GM08714 (cell line): Measurements from ENCODE around the gene AGAP1.

Experiments
- H3K4me3 ChIP-seq: fragments of 200-500 bp; sonication (Bioruptor generic); 2 replicates; pipeline ENCODE4 v1.5.1; 2014; ENCODE audit warnings: mild to moderate bottlenecking, low read length, inconsistent platforms
- ZNF274 ChIP-seq: IDR thresholded peaks from 2 replicates; pipeline ENCODE4 v1.6.1; 2012; ENCODE audit warnings: mild to moderate bottlenecking, low read depth, low read length

AGAP1 gene

GRCh38 chr2:236164201-236164924 is 670.5 kb downstream of the AGAP1 start:
- H3K4me3 ChIP-seq = no peak overlapping the region

GRCh38 chr2:236164925-236165841 is 671.3 kb downstream of the AGAP1 start:
- no peak for TF ChIP-seq ZNF274
- no peak overlapping the region for H3K4me3 ChIP-seq

More at GRCh38 chr2:236164201-236164924, 670.5 kb downstream of the AGAP1 start:
- TF ChIP-seq ZNF274 = no peak

DNA sequence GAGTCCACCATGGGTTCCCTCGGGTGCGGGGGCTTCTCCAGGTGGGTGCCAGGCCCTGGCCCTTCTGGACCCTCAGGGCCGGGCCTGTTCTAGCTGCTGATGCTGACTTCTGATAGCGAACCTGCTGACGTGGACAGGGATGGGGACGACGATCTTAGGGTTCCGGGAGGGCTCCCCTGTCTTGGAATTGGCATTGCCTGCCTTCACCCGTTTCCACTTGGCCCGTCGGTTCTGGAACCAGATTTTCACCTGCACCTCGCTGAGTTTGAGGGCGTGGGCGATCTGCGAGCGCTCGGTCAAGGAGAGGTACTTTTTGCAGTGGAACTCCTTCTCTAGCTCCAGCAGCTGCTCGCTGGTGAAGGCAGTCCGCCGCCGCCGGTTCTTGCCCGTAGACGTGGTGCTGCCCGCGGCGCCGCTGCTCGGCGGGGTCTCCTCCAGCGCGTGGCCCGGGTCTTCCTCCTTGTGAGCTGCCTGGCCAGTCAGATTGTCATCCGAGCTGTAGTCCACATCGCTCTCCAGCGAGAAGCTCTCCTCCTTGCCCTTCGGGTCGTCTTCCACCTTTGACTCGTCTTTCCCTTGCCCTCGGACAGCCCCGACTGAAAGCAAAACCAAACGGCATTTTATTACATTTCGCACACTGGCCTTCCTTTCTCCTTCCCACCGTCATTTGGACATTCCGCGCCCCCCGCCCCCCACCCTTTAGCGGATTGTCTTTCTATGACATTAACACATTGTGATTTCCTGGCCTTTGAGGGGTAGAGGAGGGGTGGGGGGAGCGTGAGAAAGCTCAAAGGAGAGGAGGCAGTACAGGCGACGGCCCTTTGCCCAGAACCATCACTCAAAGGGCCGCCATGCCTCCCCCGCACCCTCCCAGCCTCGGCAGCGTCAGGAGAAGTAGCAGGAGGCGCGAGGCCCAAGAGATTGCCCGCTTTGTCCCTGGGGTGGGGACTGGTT is 672.3 kb downstream of the AGAP1 start:
- TF ChIP-seq ZNF274 = no peak
- H3K4me3 ChIP-seq = no peak overlapping the region

DNA sequence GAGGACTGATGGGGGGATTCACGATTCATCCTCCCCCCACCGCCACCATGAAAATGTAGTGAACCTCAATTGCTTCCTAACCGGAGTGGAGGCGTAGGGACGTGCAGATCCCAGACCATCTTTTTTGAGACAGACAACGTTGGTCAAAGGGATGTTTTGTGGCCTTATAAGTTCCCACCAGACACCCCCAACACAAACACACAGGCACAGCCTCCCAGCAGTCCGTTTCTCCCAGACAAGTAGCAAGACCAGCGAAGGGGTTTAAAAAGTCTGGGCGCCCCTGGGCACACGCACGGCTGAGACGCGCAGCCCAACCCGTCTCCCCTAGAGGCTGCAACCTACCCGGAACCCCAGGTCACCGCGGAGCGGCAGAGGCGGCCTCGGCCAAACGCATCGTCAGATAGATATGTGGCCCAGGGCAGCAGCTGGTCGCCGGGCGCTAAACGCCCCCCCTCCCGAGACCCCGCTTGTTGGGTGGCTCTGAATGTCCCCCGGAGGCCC is 673.0 kb downstream of the AGAP1 start:
- H3K4me3 ChIP-seq = no peak overlapping the region
- TF ChIP-seq ZNF274 = no peak

GRCh38 chr2:236167297-236168109 is 673.7 kb downstream of the AGAP1 start:
- TF ChIP-seq ZNF274 = no peak
- no peak overlapping the region for H3K4me3 ChIP-seq

GRCh38 chr2:236168110-236169080 is 674.6 kb downstream of the AGAP1 start, which contains the start of gene GBX2:
Gene GBX2, minus strand, starts transcription at chr2:236168386. Its CDS starts 415 bp downstream, at chr2:236167971.
- H3K4me3 ChIP-seq = no peak within 1 kb of the TSS
- no peak for TF ChIP-seq ZNF274

- TF ChIP-seq ZNF274 = no peak
- no peak overlapping the region for H3K4me3 ChIP-seq
Measured at GRCh38 chr2:236169151-236169721, 675.4 kb downstream of the AGAP1 start.

- no peak for TF ChIP-seq ZNF274
- no peak overlapping the region for H3K4me3 ChIP-seq
Measured at GRCh38 chr2:236169741-236170589, 676.1 kb downstream of the AGAP1 start.

- TF ChIP-seq ZNF274 = no peak
- H3K4me3 ChIP-seq = no peak overlapping the region
Measured at GRCh38 chr2:236170590-236171165, 676.8 kb downstream of the AGAP1 start.

- TF ChIP-seq ZNF274 = no peak
- H3K4me3 ChIP-seq = no peak overlapping the region
Measured at GRCh38 chr2:236171181-236171679, 677.4 kb downstream of the AGAP1 start.

DNA sequence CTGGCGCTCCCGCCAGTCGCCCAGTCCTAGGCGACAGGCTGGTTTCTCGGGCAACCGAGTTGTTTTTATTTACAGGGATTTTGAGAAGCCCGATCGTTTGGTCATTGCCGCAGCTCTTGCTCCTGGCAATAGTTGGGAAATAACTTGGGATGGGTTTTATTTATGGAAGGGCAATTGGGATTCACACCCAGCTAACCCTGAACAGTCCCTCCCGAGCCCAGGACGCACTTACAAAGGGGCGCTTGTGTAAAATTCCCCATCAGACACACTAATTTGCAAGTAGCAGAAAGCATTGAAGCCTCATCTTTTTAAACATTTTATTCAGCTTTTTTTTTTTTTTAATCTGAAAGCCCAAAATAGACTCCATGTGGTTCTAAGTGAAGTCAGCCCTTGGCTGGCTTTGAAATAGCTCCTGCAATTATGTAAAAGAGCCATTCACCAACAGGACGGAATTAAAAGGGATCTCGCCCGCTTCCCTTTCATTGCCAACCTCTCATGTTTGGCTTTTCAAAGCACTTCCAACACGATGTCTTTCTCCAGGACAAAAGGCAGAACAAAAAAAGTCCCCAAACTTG is 677.9 kb downstream of the AGAP1 start:
- no peak for TF ChIP-seq ZNF274
- H3K4me3 ChIP-seq = no peak overlapping the region
